ENCODE results near the gene GH2.
"Not testable (repeated sequence)": the region's sequence is repeated elsewhere in the genome, so short reads cannot be mapped to it uniquely, and the experiment has no call there.

The GH2 gene

DNA sequence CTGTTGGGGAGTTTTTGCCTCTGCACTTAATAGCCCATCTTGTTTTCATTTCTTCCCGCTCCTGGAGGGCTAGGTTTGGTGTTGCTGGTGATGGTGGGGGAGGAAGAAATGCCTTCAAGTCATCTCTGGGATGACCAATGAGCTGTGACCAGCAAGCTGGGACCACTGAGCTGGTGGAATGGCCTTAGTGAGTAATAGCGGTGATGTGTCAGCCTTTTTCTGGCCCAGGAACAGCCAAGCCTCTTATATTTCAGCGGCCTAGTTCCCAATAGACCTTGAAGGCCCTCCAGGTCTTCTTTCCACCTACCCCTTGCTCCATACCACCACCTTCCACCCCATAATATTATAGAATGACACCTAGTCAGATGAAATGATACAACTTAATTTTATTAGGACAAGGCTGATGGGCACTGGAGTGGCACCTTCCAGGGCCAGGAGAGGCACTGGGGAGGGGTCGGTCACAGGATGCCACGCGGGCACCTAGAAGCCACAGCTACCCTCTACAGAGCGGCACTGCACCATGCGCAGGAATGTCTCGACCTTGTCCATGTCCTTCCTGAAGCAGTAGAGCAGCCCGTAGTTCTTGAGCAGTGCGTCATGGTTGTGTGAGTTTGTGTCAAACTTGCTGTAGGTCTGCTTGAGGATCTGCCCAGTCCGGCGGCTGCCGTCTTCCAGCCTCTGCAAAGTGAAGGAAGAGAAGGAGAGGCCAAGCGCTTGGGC is 9.9 kb downstream of the GH2 start:
- not testable (repeated sequence) for DNase-seq

DNA sequence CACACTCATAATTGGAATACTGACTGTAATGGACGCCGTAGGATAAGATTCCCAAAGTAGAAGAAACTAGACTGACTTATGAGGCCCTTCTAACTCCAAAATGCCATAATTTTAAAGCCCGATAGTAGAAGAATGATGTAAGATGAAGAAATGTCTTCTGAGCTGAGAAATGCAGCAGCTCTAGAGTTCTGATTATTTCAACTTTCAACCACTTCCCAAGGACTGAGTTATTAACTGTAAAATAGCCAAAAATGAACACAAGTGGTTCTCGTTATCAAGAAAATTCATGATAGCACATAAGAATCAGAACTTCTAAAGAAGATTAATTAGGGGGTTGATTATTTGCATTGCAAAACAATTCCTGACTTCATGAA is 11.5 kb downstream of the GH2 start:
- DNase-seq, result not testable (repeated sequence)

DNA sequence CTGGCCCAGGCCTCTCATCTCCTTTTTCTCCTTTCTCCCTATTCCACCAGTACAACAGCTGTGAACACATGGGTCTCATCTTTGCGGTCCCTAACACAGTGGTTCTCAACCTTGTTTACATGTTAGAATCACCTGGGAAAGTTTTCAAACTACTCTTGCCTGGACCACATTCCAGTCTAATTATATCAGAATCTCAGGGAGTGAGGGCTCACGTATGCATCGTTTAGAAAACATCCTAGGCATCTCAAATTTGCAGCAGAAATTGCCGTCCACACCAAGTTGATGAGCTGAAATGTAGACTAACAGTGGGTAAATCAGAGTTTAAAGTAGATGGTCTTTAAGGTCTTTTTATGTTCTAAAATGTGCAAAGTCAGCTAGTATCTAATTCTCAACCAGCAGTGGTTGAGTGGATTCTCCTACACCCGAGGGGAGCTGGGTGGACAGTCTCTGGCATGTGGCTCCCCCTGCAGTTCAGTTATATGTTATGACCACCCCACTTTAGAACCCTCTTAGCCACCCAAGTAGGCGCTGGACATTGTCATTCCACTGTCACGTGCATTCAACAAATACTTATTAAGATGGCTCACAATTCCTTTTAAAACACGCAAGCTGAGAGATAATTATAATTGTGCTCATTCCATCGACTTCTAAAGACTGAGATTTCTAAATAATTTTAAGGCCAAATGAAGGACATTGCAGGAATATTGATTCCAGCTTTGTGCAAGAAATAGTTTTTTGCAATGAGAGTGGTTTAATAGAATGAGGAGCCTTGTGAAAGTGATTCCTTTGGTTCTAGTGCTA is 12.1 kb downstream of the GH2 start:
- not testable (repeated sequence) for DNase-seq

DNA sequence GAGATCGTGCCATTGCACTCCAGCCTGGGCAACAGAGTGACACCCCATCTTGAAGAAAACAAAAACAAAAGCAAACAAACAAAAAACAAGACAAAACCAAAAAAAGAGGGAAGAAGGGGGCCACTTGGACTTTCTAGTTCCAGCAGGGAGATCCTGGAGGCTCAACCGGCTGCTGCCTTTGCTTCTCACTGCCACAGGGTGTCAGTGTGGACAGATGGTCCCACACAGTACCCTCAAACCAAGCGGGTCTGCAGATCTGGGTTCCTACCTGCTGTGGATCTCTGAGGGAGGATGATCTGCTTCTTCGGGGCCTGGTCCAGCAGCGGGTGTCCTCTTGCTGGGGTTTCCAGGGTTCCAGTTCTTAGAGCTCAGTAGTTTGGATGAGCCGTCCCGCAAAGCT is 15.1 kb downstream of the GH2 start:
- DNase-seq, result not testable (repeated sequence)

DNA sequence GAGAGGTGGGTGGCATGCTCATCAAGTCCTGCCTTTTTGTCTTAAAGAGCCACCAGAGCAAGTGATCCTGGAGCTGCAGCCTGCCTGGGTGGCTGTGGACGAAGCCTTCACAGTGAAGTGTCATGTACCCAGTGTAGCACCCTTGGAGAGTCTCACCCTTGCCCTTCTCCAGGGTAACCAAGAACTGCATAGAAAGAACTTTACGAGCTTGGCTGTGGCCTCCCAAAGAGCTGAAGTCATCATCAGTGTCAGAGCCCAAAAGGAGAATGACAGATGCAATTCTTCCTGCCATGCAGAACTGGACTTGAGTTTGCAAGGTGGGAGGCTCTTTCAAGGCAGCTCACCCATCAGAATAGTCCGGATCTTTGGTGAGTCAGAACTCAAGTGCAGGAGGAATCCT is 22.5 kb downstream of the GH2 start:
- DNase-seq, result no peak

DNA sequence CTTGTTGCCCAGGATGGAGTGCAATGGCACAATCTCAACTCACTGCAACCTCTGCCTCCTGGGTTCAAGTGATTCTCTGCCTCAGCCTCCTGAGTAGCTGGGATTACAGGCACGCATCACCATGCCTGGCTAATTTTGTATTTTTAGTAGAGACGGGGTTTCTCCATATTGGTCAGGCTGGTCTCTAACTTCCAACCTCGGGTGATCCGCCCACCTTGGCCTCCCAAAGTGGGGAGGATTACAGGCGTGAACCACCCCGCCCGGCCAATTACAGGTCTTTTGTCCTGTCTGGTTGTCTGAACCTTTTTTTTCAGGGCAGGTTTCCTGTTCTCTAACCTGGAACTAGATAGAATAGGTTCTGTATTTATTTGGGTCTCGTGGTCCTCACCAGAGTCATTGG is 25.3 kb downstream of the GH2 start:
- not testable (repeated sequence) for DNase-seq

DNA sequence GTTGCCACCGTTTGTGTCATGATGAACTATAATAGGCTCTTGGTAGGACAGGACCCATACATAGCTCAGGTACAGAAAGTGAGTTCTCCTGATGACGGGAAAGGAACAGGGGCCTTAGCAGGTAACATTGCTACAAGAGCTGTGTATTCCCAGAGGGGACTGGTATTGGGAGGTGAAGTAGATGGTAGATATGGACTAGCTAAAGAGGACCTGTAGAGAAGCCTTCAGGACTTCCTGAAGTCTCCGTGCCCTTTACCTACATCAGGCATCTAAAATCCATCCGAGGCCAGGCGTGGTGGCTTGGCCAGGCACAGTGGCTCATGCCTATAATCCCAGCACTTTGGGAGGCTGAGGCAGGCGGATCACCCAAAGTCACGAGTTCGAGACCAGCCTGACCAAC is 26.6 kb downstream of the GH2 start:
- DNase-seq, result no peak

DNA sequence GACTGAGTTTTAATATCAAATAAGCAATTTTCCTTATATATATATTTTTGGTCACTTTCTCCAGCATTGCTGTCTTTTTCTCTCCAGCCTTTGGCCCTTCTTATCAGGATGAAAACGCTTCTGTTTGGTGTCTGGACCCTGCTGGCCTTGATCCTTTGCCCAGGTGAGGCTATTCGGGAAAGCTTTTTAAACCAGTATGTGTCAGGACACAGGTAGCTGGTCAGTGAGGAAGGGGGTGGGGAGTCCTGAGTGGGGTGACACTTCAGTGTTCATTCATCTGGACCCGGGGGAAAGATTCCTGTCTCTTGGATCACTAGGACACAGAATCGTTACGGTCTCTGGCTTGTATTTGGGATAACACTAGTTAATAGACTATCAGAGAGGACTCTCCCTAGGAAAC is 27.0 kb downstream of the GH2 start:
- DNase-seq, result no peak

DNA sequence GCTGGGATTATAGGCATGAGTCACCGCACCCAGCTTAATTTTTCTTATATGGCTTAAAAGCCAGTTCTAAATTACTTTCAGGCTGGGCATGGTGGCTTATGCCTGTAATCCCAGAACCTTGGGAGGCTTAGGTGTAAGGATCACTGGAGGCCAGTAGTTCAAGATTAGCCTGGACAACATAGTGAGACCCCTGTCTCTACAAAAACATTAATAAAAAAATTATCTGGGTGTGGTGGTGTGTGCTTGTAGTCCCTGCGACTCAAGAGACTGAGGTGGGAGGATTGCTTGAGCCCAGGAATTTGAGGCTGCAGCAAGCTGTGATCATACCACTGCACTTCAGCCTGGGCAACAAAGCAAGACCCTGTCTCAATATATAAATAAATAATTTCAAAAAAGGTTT is 28.5 kb downstream of the GH2 start:
- DNase-seq, result no peak

DNA sequence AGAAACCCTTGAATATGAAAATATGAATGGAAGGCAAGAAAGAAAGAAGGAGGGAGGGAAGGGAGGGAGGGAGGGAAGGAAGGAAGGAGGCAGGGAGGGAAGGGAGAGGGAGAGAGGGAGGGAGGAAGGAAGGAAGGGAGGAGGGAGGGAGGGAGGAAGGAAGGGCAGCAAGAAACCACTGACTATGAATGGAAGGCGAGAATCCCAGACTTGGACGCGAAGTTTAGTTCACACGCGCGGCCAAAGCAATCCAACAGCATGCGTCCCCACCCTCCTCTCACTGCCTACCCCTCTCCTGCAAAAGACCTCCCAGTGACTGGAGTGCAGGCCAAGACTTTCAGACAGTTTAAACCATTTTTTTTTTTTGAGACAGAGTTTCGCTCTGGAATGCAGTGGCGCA is 31.3 kb downstream of the GH2 start:
- DNase-seq, result no peak

DNA sequence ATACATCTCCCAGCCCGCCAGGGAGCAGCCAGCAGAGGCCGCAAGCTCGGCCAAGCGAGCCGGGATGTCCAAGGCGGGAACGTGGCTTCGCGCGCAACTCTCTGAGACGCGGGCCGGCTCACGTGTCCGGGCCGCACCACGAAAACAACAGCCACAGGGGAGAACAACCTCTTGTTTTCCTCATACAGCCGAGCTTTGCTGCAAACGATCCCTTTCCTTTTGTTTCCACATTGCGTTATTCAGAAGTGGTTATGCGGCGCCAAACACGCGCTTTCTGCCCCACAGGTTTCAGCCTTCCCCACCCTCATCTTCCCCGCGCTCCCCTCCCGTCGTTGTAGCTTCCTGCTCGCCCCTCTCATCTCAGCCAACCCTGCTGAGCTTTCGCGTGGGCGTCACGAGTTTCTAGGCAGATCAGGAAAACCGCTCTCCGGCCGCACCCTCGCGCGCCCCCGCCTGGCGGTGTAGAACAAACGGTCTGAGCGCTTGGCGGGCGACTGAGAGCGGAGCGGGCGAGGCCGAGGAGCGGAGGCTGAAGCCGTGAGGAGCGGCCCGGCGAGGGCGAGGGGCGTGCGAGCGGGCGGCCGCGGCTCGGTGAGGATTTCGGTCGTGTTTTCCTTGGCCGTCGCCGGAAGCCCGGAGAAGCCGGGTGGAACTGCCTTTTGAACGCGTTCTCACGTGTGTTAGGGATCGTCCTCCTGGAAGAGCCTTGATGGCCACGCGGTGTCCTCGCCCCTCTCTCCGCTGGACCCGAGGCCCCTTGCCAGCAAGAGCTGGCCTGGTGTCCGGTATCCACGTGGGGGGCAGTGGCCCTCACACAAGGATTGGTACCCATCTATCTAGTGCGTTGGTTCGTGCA is 32.7 kb downstream of the GH2 start:
- peak; percentile 96 for DNase-seq

DNA sequence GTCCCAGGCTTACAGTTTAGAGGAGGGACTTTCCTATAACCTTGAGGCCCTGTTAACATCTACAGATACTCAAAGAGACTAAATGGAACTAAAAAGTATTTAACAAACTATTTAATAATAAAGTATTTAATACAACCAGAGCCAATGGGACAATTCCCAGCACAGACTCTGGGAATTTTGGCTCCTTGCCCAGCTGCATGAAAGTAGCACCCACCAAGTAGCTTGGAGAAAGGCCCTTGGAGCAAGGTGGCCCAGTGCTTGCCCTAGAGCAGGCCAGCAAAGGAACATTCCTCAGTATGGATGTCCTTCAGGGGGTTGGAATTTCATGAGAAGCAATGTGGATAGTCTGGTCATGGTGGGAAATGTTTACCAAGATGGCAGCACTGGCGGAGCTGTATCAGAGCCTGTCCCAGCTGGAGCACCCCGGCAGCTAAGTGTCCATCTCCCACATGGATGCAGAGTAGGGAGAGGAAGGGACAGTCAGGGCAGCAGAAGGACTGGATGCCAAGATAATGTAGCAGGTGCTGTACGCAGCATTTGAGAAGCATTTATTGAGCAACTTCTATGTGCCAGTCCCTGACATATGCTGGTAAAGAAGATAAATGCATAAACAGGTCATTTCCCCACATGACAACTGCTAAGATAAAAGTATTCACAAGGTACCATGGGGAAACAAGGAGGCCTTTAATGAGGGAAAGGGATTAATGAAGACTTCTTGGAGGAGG is 34.1 kb downstream of the GH2 start:
- DNase-seq, result no peak

DNA sequence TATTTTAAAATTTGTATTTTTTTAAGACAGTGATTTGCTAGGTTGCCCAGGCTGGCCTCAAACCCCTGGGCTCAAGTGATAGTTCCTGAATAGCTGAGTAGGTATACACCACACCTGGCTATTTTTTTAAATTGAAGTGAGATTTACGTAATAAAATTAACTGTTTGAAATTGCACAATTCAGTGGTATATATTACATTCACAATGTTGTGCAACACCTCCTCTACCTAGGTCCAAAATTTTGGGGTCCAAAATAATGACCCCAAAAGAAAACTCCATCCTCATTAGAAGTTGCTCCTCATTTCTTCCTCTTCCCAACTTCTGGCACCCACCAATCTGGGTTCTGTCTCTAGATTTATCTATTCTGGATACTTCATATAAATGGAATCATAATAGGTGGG is 36.2 kb downstream of the GH2 start:
- no peak for DNase-seq

DNA sequence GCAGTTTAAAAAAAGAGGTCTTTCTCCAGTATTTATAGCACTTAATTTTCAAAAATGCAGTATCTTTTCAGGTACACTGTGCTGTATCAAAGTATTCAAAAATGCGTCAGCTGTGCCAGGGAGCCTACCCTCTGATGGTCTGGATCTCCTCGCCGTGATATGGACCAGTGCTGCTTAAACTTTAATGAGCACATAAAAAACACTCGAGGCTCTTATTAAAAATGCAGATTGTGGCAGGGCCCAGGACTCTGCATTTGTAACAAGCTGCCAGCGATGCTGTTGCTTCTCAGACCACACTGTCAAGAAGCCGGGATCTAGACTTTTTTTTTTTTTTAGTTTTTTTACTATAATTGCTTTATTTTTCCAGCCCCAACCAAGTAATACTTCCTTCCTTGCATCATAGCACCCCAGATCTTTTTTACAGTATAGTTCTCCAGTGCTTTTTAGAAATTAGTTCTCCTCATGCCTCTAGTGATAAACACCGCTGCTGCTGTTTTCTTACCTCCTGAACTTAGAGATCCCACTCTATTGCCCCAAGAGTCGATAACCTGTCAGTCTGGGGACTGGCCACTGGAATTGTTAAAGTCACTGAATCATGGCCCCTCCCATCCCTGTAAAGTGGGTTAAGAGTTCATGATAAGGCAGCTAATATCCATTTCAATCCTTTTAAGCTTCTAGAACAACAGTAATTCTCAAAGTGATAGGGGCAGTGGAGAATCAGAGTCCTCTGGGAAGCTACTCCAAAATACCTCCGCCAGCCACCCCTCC is 37.6 kb downstream of the GH2 start:
- DNase-seq, result no peak

DNA sequence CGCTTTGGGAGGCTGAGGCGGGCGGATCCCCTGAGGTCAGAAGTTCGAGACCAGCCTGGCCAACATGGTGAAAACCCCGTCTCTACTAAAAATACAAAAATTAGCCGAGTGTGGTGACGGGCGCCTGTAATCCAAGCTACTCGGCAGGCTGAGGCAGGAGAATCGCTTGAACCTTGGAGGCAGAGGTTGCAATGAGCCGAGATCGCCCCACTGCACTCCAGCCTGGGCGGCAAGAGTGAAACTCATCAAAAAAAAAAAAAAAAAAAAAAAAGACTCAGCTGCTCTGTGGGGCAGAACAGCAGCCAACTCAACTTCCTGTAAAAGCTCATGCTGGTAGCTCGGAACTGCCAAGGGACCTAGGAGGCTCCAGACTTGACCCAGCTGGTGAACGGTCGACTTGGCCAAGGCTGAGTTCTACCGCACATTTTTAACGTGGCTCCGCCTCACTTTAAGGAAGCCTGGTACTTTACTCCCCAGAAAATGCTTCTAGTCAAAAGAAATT is 38.3 kb downstream of the GH2 start:
- DNase-seq, result not testable (repeated sequence)

DNA sequence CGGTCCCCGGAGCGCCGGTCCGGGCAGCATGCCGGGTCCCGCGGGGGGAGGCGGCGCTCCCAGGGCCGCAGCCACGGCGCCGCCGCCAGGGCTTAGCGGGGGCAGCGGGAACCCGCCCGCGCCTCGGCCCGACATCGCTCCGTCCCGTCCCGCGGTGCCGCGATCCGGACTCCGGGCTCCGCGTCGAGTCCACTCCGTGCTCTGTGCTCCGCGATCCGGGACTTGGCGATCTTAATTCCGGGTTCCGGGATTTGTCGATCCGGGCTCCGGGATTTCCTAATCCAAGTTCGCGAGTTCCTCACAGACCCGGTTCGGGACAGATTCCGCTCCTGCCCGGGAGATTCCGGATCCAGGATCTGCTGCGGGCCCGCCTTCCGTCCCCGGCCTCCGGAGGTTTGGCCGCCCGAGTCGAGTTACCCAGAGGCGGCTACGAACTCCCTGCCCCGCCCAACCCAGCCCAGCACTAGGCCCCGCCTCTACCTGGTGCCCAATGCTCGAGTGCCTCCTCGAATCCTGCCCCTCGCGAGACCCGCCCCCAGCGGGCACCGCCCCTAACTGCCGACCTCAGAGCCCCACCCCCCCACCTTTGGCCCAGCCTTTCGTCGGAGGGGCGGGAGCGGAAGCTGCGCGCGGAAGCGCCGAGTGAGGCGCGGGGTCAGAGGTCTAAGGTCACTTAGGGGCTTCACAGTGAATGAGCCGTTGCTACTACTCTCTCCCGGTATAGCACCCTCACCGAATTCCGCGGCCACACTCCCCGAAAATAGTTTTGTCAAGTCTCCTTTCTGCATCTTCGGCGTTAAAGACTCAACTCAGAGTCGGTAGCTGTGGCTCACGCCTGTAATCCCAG is 39.0 kb downstream of the GH2 start, which contains the start of gene SMARCD2:
SMARCD2 (minus strand) TSS at position 146 of the 847 bp plus-strand sequence; CDS start at position 135, 11 bp downstream.
- DNase-seq, result peak; percentile 98

DNA sequence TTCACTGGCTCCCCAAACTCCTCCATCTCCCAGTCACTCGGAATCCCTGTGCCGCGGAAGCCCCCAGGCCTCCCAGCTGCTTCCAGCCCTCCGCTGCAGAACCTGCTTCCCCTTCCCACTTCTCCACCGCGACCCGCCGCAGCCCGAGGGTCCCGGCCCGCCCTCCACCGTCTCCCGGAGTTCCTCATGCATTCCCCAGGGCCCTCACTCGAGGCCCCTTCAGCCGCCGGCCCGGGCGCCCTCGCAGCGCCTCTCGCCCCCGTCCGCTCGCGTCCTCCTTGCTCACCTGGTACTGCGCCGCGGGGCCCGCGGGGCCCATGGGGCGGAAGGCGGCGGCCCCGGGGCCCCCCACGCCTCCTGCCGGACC is 39.6 kb downstream of the GH2 start:
- no peak for DNase-seq

DNA sequence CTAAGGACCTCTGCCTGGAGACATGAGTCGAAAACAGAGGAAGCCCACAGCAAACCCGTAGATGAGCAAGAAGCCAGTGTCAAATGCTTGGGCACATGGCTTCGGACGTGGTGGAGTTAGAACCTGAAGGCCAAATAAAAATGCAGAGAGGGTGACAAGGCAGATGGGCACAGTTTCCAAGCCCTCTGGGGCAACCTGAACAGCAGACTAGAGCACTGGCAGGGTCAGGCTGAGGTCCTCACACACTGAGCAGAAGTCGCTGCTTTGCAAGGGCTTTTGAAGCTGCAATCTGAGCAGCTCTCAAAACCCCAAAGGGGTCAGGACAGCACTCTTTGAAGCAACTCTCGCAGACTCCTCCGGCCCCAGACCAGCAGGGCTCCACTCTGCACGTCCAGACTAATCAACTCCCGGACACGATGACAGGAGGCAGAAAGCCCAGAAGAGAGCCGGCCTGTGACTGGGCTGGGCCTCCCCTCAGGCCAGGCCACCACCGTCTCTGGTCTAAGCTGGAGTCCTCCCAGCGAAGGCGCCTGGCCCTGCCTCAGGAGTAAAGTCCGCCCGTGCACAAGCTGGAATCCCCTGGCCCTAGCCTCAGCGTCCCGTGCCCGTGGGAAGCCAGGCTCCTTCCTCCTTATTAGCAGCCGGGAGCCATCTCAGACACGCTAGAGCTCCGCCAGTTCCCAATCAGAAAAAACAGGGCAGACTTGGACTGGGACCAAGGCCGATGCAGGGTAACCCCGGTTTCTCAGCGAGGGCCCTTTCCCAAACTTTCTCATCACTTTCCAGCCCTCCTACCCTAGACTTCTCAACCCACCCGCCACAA is 40.2 kb downstream of the GH2 start:
- peak; percentile 34 for DNase-seq

DNA sequence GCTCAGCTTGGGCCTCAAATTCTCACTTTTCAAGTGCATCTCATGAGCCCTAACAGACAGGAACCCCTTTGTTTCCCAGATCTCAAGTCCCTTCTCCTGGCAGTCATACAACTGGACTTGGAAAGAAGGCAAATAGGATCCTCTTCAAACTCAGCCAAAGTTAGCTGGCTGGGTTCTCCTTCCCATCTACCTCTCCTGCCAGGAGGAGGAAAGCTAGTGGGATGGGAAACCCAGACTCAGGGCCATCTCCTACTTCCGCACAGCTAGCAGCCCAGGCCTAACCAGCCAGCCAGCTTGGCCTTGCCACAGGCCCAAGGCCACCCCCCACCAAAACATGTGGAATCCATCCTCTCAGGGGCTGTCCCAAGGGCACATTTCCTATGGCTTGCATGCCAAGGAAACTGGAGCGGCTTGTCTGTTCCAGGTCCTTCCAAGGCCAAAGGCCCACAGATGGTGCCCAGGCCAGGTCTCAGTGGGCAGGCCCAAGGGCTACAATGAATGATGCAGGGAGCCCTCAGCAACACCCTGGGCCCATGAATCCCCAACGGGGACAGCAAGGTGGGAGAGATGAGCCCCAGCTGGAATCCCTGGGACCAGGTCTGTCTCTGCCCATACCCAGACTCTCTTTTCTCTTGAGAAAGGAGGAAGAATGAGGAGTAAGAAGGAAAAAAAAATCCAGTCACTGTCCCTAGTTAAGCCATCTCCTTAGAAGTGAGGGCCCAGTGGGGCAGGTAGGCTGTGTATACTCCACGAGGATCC is 41.0 kb downstream of the GH2 start:
- no peak for DNase-seq

Measured in T1000 (cell line).